Activated CD8-positive, alpha-beta T cell treated with anti-CD3 and anti-CD28 coated beads for 36 hours (primary cell): ENCODE measurements around the gene OR5A2. TPM values are rescaled to one million over a fixed set of nuclear protein-coding genes. Genes with fewer than 3 reads are reported as not detected.

Experiments
- ATAC-seq: fragments of 200-7000 bp; cut with Tn5 transposase; one replicate; pipeline ENCODE4 v1.10.0; 2021; ENCODE audit warnings: mild to moderate bottlenecking, moderate library complexity
- CTCF ChIA-PET: fragments of 350-600 bp; sonication (Branson Sonifier 250); formaldehyde crosslinking; loops from one replicate; lab custom pipeline; 2021; ENCODE audit warnings: antibody characterized with exemption; lab: Charles Lee
- POLR2A ChIA-PET: fragments of 350-600 bp; sonication (Branson Sonifier 250); formaldehyde crosslinking; loops from one replicate; lab custom pipeline; 2021; ENCODE audit warnings: antibody characterized with exemption; lab: Charles Lee
- DNase-seq: peaks from one replicate; pipeline ENCODE4 v3.0.0-alpha.2; 2020
- H3K27ac Mint-ChIP-seq: one replicate; pipeline ENCODE4 v1.8.0; 2021; ENCODE audit warnings: mild to moderate bottlenecking, mixed read lengths
- H3K27me3 Mint-ChIP-seq: one replicate; pipeline ENCODE4 v1.8.0; 2021; ENCODE audit warnings: mixed read lengths
- H3K36me3 Mint-ChIP-seq: one replicate; pipeline ENCODE4 v1.8.0; 2021; ENCODE audit warnings: low read depth, mixed read lengths
- H3K4me1 Mint-ChIP-seq: one replicate; pipeline ENCODE4 v1.8.0; 2021; ENCODE audit warnings: low read depth, mixed read lengths
- H3K4me3 Mint-ChIP-seq: one replicate; pipeline ENCODE4 v1.8.0; 2021; ENCODE audit warnings: mild to moderate bottlenecking, moderate library complexity, mixed read lengths
- H3K9me3 Mint-ChIP-seq: one replicate; pipeline ENCODE4 v1.8.0; 2021; ENCODE audit warnings: mixed read lengths
- CTCF ChIP-seq: fragments of 200-600 bp; IDR thresholded peaks from one replicate; pipeline ENCODE4 v1.8.0; 2022; ENCODE audit warnings: antibody characterized with exemption, mild to moderate bottlenecking
- intact Hi-C: fragments of 100-400 bp; cut with micrococcal nuclease; formaldehyde crosslinking; loops from one replicate; pipeline ENCODE4 v1.10.0; 2022
- total RNA-seq, 2 experiments: library from RNA; stranded (reverse); gene quantifications; one replicate each; pipeline ENCODE4 v1.2.3, GENCODE V29; 2021

Gene OR5A2
- total RNA-seq, 2 experiments from 2014 or later: not detected

GRCh38 chr11:59429924-59430516 is 3.8 kb upstream of the OR5A2 start:
- H3K4me3 Mint-ChIP-seq: no peak overlapping the region
- CTCF ChIA-PET: interaction anchor here (0.7 to 4.6 kb wide), 22 partner anchors 8 to 294 kb away, joined by 3 to 39 read pairs (median 3); partner anchors contain the start of gene DTX4
- H3K9me3 Mint-ChIP-seq: no peaks in the 10 kb centered on the region
- DNase-seq (peak; percentile 49), ATAC-seq (peak; percentile 86)
- H3K36me3 Mint-ChIP-seq: no peaks in the 10 kb centered on the region
- no peaks in the 10 kb centered on the region for H3K4me1 Mint-ChIP-seq
- H3K27ac Mint-ChIP-seq: no peak overlapping the region
- intact Hi-C loops: loop anchor here (2.0 kb wide), 1 partner anchor 259 kb away; no protein-coding TSS in a partner anchor
- TF ChIP-seq CTCF: peak; percentile 89
- H3K27me3 Mint-ChIP-seq: peaks cover 7% of the 10 kb centered on the region
- POLR2A ChIA-PET: no interaction called here

- Mint-ChIP-seq H3K9me3 (no peaks in the 10 kb centered on the region), H3K36me3 (no peaks in the 10 kb centered on the region), H3K27ac (no peak overlapping the region), H3K27me3 (peaks cover 5% of the 10 kb centered on the region), H3K4me3 (no peak overlapping the region), H3K4me1 (no peaks in the 10 kb centered on the region)
- ChIA-PET CTCF (no interaction called here), POLR2A (no interaction called here)
- TF ChIP-seq CTCF: no peak
- ATAC-seq: no peak
- DNase-seq: no peak
- intact Hi-C loops: no loop called here
Observed at GRCh38 chr11:59427068-59427382, 812 bp upstream of the OR5A2 start.

GRCh38 chr11:59425131-59425530 is 1.1 kb downstream of the OR5A2 start:
- Mint-ChIP-seq H3K4me1 (no peaks in the 10 kb centered on the region), H3K27me3 (peaks cover 1% of the 10 kb centered on the region), H3K27ac (no peak overlapping the region), H3K4me3 (no peak overlapping the region), H3K36me3 (no peaks in the 10 kb centered on the region), H3K9me3 (no peaks in the 10 kb centered on the region)
- CTCF ChIA-PET: no interaction called here
- TF ChIP-seq CTCF: no peak
- POLR2A ChIA-PET: no interaction called here
- intact Hi-C loops: no loop called here
- ATAC-seq (no peak), DNase-seq (no peak)

GRCh38 chr11:59423835-59424234 is 2.4 kb downstream of the OR5A2 start:
- DNase-seq (no peak), ATAC-seq (no peak)
- Mint-ChIP-seq H3K9me3 (no peaks in the 10 kb centered on the region), H3K4me3 (no peak overlapping the region), H3K36me3 (no peaks in the 10 kb centered on the region), H3K4me1 (no peaks in the 10 kb centered on the region), H3K27ac (no peak overlapping the region), H3K27me3 (no peaks in the 10 kb centered on the region)
- intact Hi-C loops: loop anchor here (5.0 kb wide), 1 partner anchor 137 kb away; no protein-coding TSS in a partner anchor
- ChIA-PET CTCF (no interaction called here), POLR2A (no interaction called here)
- TF ChIP-seq CTCF: no peak

- Mint-ChIP-seq H3K4me1 (peaks cover 12% of the 10 kb centered on the region), H3K27ac (no peak overlapping the region), H3K36me3 (no peaks in the 10 kb centered on the region), H3K9me3 (no peaks in the 10 kb centered on the region), H3K4me3 (no peak overlapping the region), H3K27me3 (peaks cover 7% of the 10 kb centered on the region)
- TF ChIP-seq CTCF: no peak
- intact Hi-C loops: no loop called here
- no peak for DNase-seq
- no peak for ATAC-seq
- ChIA-PET CTCF (interaction anchor here (0.6 to 1.9 kb wide), 3 partner anchors 12 to 247 kb away, joined by 3 to 5 read pairs (median 4); partner anchors contain the start of gene DTX4), POLR2A (no interaction called here)
Observed at GRCh38 chr11:59418156-59418555, 8.1 kb downstream of the OR5A2 start.
